A549 (cell line): ENCODE measurements around the gene CTSA.

ENCODE experiments used
- CBX2 ChIP-seq: fragments of 200-600 bp; sonication (generic); IDR thresholded peaks from 2 replicates; pipeline ENCODE4 v1.6.1; 2016; ENCODE audit warnings: low read depth, mild to moderate bottlenecking, borderline replicate concordance
- CEBPB ChIP-seq, 2 experiments: fragments of >200 bp in 1 of 2; sonication (Bioruptor Twin) in 1 of 2; formaldehyde crosslinking in 1 of 2; IDR thresholded peaks; 2 replicates each; pipeline ENCODE4 v1.6.1; 2012 to 2016
- CTCF ChIP-seq: fragments of >200 bp; sonication (Bioruptor Twin); formaldehyde crosslinking; IDR thresholded peaks from 3 replicates; pipeline ENCODE4 v1.5.1; 2016
- HOXA7 ChIP-seq: fragments of 250-450 bp; sonication (Bioruptor Pico); IDR thresholded peaks from 2 replicates; pipeline ENCODE4 v1.5.0; 2020; ENCODE audit warnings: mild to moderate bottlenecking, moderate library complexity
- JUNB ChIP-seq: fragments of >200 bp; sonication (Bioruptor Twin); formaldehyde crosslinking; IDR thresholded peaks from 2 replicates; pipeline ENCODE4 v1.6.1; 2016
- KDM5A ChIP-seq: fragments of 200-600 bp; sonication (generic); IDR thresholded peaks from 2 replicates; pipeline ENCODE4 v1.6.1; 2016; ENCODE audit warnings: antibody characterized with exemption, mild to moderate bottlenecking
- MAZ ChIP-seq: fragments of 150-350 bp; IDR thresholded peaks from 2 replicates; pipeline ENCODE4 v1.6.1; 2014; ENCODE audit warnings: antibody characterized with exemption, low read depth, low read length, borderline replicate concordance
- MYC ChIP-seq: IDR thresholded peaks from 2 replicates; pipeline ENCODE4 v1.6.1; 2012; ENCODE audit warnings: mild to moderate bottlenecking, inconsistent platforms, low read length, improper control_type of control experiment, borderline replicate concordance
- POLR2A ChIP-seq: IDR thresholded peaks from 2 replicates; pipeline ENCODE4 v1.6.1; 2012; ENCODE audit warnings: mild to moderate bottlenecking, low read length
- RCOR1 ChIP-seq: fragments of 150-350 bp; IDR thresholded peaks from 2 replicates; pipeline ENCODE4 v1.6.1; 2014; ENCODE audit warnings: antibody characterized with exemption, low read length, low read depth
- REST ChIP-seq: fragments of 200-600 bp; sonication (generic); IDR thresholded peaks from 2 replicates; pipeline ENCODE4 v1.6.1; 2016; ENCODE audit warnings: antibody characterized with exemption, mild to moderate bottlenecking, moderate library complexity

GRCh38 chr20:45896641-45897161, 5.6 kb downstream of the CTSA start:
- no peak for TF ChIP-seq MAZ
- no peak for TF ChIP-seq CTCF
- TF ChIP-seq MYC = no peak
- no peak for TF ChIP-seq JUNB
- TF ChIP-seq POLR2A = no peak
- no peak for TF ChIP-seq REST
- TF ChIP-seq RCOR1 = no peak
- TF ChIP-seq CEBPB (IDR thresholded peaks at IDR 0.05) = no peak
- no peak for TF ChIP-seq CBX2
- TF ChIP-seq HOXA7 (CRISPR knock-in tag) = no peak
- TF ChIP-seq KDM5A = no peak
